ENCODE data around the gene KLHL5. TPM values are rescaled to one million over a fixed set of nuclear protein-coding genes. Genes with fewer than 3 reads are reported as not detected.

The KLHL5 gene
- total and polyA plus RNA-seq, 2 of the 4 experiments (the other 2 are of a cell fraction): 58.8 to 97.7 TPM

GRCh38 chr4:39025552-39026085 is 36.4 kb upstream of the KLHL5 start:
- Histone ChIP-seq H4K91ac (ENCODE audit: insufficient read depth, low read depth, low read length) (peak overlapping the region; percentile 27; the same call in 1 of the 2 replicates), H2AK5ac (ENCODE audit: low read depth, low read length) (no peak overlapping the region), H3K14ac (replicated peaks; ENCODE audit: low read depth, low read length) (peak overlapping the region; percentile 45; the same call in 1 of the 2 replicates), H2AFZ (replicated peaks; ENCODE audit: low read length, poor library complexity) (no peak overlapping the region), H3K27me3 (ENCODE audit: control insufficient read depth, insufficient read depth, low read length) (no peaks in the 10 kb centered on the region), H3K9me3 (ENCODE audit: control insufficient read depth, insufficient read depth, low read length) (no peaks in the 10 kb centered on the region), H2BK120ac (ENCODE audit: low read depth, low read length) (peak overlapping the region; percentile 71), H3K79me1 (ENCODE audit: low read depth in 1 of 2, low read length in 2 of 2) (peaks cover 0 to 4% of the 10 kb centered on the region in 2 experiments; a peak in 1 of 4 replicates), H3K56ac (ENCODE audit: extremely low read depth, insufficient read depth, low read length) (peak overlapping the region; percentile 55; the same call in 1 of the 2 replicates), H2AK9ac (replicated peaks; ENCODE audit: low read depth, low read length, poor library complexity) (no peak overlapping the region), H3K4me3 (ENCODE audit: insufficient read depth, low read depth, low read length) (no peak overlapping the region), H2BK20ac (ENCODE audit: low read depth, low read length) (peak overlapping the region; percentile 73), H3K23ac (ENCODE audit: low read depth, low read length) (0 out of 2 replicates have a peak overlapping the region, but pooled peaks have one; percentile 42), H4K20me1 (ENCODE audit: insufficient read depth, low read length) (no peaks in the 10 kb centered on the region), H3K9me1 (ENCODE audit: insufficient read depth, low read length) (no peaks in the 10 kb centered on the region; the same call in 1 of the 2 replicates), H2BK5ac (ENCODE audit: low read depth, low read length, poor library complexity, severe bottlenecking) (peak overlapping the region; percentile 95), H3K4ac (ENCODE audit: low read depth, low read length) (peak overlapping the region; percentile 58; the same call in 1 of the 2 replicates), H3K9ac (ENCODE audit: low read depth, low read length) (no peak overlapping the region), H2BK15ac (ENCODE audit: low read depth, low read length) (no peak overlapping the region; the same call in 1 of the 3 replicates), H3K36me3 (ENCODE audit: control insufficient read depth, insufficient read depth, low read length) (no peaks in the 10 kb centered on the region), H3K18ac (ENCODE audit: low read depth, low read length) (peak overlapping the region; percentile 90; the same call in 1 of the 2 replicates), H3K4me1 (ENCODE audit: control insufficient read depth, insufficient read depth, low read length) (peaks cover 9% of the 10 kb centered on the region), H4K5ac (ENCODE audit: low read depth, low read length) (peak overlapping the region; percentile 95; the same call in 1 of the 2 replicates), H3K27ac (ENCODE audit: insufficient read depth, low read length) (peak overlapping the region; percentile 91; the same call in 1 of the 2 replicates), H4K8ac (ENCODE audit: low read depth in 2 of 2, low read length in 2 of 2) (peak overlapping the region; percentile 1 to 58; a peak in 2 of 4 replicates), H3K4me2 (ENCODE audit: low read depth, low read length) (peak overlapping the region; percentile 72; the same call in 1 of the 2 replicates)
- dilution Hi-C loops (cut with HindIII; ENCODE audit: low sequenced_read_pairs, unreplicated experiment): no loop called here
- no TSS peak for BruUV-seq (replicated peaks)
- ChIA-PET POLR2A (ENCODE audit: unreplicated experiment) (no interaction called here), CTCF (no interaction called here)
- ATAC-seq (ENCODE audit: low read depth) (peak; percentile 59), DNase-seq (peak; percentile 63)
- in situ Hi-C loops (cut with MboI; ENCODE audit: low sequenced_read_pairs): no loop called here
- TF ChIP-seq RCOR1 (IDR thresholded peaks at IDR 0.05; ENCODE audit: insufficient replicate concordance, low read length): no peak
- peak; percentile 73 for TF ChIP-seq CEBPB (IDR thresholded peaks at IDR 0.05; ENCODE audit: low read depth, low read length)
- TF ChIP-seq SMC3 (IDR thresholded peaks at IDR 0.05; ENCODE audit: low read depth, low read length): no peak
- TF ChIP-seq FOS (IDR thresholded peaks at IDR 0.05; ENCODE audit: low read depth, low read length): no peak
- peak; percentile 38; the same call in 1 of the 2 replicates for TF ChIP-seq MAFK (IDR thresholded peaks at IDR 0.05; ENCODE audit: low read depth, low read length)
- TF ChIP-seq USF2 (IDR thresholded peaks at IDR 0.05; ENCODE audit: low read depth, low read length): no peak
- no peak for TF ChIP-seq CHD1 (IDR thresholded peaks at IDR 0.05; ENCODE audit: low read depth, low read length)
- no peak for TF ChIP-seq MAZ (IDR thresholded peaks at IDR 0.05; ENCODE audit: borderline replicate concordance, low read depth, low read length)
- no peak for TF ChIP-seq RFX5 (IDR thresholded peaks at IDR 0.05; ENCODE audit: low read depth, low read length)
- TF ChIP-seq NFE2L2 (IDR thresholded peaks at IDR 0.05; ENCODE audit: low read depth, low read length): peak; percentile 72
- intact Hi-C loops (cut with micrococcal nuclease): no loop called here
- no CpG with 5 or more reads among the region's 4 CpGs for WGBS, 2 experiments (ENCODE audit: extremely low coverage in 2 of 2, insufficient read length in 1 of 2)

Measured in IMR-90 (cell line).